NT2/D1 (cell line): Measurements from ENCODE around the gene RBM8A.

Source experiments
- SUZ12 ChIP-seq: IDR thresholded peaks from 2 replicates; pipeline ENCODE4 v1.6.1; 2011; ENCODE audit not compliant: insufficient read length, insufficient read depth; ENCODE audit errors: extremely low read depth
- ZNF274 ChIP-seq: IDR thresholded peaks from 2 replicates; pipeline ENCODE4 v1.6.1; 2011; ENCODE audit warnings: mild to moderate bottlenecking, low read depth, low read length

GRCh38 chr1:145963265-145964019 lies 36.2 kb upstream of the RBM8A start:
- TF ChIP-seq ZNF274: no peak
- TF ChIP-seq SUZ12: no peak
